Activated naive CD4-positive, alpha-beta T cell treated with Interleukin-2 at 50 U/mL for 16 hours (primary cell): ENCODE measurements around the gene POLR3G.

Experiments used
- DNase-seq: peaks from one replicate; pipeline ENCODE4 v3.0.0-alpha.2; 2020

POLR3G gene

DNA sequence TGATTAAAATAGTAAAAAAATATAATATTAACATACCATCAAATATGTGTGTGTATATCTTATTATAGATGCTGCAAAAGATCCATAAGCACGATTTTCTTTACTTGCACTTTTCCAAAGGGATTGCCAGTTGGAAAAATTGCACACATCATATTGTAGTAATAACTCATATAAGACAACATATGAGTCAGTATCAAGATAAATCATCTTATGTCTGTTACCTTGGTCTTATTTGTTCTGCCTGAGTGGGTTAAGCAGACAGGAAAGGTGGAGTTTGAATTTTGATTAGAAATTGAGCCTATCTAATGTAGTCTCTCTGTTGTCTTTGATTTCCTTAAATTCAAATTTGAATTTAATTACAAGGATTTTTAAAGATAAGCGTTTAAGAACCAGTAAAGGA, 30.1 kb downstream of the POLR3G start:
- DNase-seq = no peak

DNA sequence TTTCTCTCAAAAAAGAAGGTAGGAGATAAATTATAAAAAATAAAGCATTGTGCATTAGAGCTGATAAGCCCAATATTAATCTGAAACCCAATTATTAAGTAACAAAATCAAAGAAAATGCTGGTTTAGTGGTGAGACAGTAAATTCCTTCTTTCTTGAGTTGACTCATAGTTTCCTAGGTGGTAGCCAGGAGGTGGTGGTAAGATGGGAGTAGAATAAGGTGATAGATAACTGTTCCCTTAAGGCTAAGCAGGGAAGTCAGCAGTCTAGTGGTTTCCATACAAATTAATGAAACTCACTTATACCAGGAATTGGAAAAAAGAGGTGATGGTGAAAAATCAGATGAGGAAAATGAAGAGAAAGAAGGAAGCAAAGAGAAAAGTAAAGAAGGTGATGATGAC, 31.6 kb downstream of the POLR3G start:
- no peak for DNase-seq

GRCh38 chr5:90510438-90510837, 35.8 kb downstream of the POLR3G start:
- no peak for DNase-seq

- no peak for DNase-seq
These were observed 39.9 kb downstream of the POLR3G start for GRCh38 chr5:90514520-90514919.

DNA sequence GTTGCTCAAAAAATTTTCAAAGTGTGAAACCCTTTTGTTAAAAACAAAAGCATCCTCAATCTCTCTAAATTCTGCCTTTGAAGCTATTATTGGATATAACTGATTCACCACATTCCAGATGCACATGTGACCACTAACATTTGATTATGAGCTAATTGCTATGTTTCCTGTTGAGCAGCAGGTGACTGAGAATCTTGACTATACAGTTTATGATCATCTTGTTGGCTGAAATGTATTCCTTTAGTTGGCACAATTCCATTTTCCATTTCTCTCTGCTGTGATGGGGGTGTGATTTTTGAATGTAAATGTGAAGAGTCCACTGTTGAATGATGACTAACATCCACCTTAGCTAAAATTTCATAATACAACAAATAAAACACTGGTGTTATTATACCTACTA, 44.0 kb downstream of the POLR3G start:
- no peak for DNase-seq

DNA sequence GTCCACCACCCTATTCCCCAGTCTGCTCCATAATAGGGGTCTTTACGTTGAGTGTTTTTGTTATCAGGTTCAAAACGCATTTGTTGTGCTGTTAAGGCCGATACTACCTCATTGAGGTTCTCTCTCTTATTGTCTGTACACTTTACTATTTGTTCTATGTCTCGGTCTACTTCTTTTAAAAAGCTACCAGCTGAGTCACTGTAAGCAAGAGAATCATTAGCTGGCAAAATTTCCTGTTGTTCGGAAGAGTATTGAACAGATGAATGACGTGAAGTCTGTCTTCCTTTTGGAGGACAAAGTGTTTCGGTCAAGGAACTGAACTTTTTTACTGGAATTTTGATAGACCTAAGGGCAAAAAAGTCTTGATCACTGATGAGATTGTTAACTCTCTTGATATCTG, 44.4 kb downstream of the POLR3G start:
- no peak for DNase-seq

- no peak for DNase-seq
These were observed 54.0 kb downstream of the POLR3G start for GRCh38 chr5:90528601-90529193.

GRCh38 chr5:90529194-90529938, 54.7 kb downstream of the POLR3G start, which contains the start of gene LYSMD3:
Gene LYSMD3 (minus strand): TSS chr5:90529584. CDS start chr5:90525289, 4,295 bp downstream.
- DNase-seq = peak; percentile 95

- peak; percentile 61 for DNase-seq
These were observed 55.4 kb downstream of the POLR3G start for GRCh38 chr5:90529939-90530677.

DNA sequence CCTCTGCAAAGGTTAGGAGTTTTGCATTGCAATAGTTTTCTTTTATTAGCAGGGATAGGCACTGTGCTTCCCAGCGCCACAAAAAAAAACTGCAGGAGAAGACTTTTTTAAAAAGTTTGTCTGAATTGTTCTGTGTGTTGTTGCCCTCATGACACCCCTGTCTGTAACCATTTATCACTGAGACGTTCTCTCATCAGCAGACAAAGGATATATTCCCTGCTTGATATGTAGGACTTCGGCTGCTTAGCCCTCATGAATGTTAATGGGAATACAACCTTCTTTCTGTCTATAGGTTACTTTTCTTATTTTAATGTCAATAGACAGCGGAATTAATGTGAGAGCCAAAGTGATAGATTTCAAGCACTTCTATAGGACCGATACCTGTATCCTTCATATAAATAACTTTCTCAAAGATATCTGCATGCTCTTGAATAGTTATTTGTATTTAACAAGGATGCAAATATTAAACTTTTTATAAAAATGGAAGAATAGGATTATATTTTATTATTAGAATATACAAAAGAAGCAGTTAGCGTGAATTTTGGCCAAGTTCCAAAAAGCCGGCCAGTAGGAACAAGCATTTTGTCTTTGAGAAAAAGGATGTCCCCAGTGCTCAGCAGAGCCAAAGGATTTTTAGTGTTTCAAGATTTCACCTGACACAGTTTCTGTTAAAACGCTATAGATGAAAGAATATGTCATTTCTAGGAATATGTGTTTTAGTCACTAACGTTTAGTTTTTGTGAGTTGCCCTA, 56.2 kb downstream of the POLR3G start:
- no peak for DNase-seq

DNA sequence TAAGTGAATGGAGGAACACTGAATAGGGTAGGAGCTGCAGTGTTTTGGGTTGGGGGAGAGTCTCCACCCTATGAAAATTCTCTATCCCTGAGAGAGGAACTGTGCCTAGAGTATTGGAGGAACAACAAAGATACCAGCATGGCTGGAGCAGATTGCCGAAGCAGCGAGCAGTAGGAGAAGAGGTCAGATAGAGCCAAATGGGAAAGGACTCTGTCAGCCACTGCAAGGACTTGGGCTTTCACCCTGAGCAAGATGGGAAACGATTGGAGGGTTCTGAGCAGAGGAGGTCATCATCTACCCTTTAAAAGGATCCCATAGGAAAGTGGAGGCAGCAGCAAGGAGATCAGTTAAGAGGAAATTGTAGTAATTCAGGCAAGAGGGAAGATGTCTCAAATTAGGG, 59.1 kb downstream of the POLR3G start:
- DNase-seq = no peak

DNA sequence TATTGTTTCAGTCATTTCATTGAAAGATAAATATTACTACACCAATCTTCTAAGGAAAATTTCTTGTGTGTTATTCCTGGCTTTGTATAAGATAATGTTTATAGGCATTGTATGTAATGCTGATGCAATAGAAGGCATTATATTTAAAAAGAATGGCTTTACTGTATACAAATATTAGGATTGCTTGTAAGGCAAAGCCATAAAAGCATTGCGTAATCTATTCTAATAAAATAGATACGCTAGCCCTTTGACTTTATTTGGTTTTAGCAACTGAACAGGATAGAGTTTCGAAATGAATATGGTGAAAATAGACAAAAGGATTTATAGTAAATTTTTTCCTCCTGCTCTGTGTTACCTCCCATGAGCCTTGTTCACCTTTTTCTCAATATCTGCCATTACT, 60.3 kb downstream of the POLR3G start:
- DNase-seq = no peak

DNA sequence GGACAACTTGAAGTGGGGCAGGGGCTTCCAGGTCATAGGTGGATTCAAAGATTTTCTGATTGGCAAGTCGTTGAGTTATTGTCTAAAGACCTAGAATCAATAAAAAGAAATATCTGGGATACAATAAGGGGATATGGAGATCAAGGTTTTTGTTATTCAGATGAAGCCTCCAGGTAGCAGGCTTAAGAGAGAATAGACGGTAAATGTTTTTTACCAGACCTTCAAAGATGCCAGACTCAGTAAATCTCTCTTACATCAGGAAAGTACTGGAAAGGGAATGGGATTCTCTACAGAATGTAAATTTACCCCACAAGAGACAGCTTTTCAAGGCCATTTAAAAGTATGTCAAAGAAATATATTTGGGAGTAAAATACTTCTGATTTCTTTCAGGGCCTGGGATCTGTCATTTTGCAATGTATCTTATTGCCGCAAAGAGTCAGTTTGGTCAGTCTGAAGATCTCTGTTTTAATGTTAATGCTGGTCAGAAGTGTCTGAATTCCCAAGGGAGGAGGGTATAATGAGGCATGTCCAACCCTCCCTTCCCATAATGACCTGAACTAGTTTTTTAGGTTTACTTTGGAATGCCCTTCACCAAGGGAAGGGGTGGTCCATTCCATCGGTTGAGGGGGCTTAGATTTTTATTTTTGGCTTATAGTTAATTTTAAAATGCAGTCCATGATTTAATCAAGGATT, 68.3 kb downstream of the POLR3G start:
- no peak for DNase-seq

DNA sequence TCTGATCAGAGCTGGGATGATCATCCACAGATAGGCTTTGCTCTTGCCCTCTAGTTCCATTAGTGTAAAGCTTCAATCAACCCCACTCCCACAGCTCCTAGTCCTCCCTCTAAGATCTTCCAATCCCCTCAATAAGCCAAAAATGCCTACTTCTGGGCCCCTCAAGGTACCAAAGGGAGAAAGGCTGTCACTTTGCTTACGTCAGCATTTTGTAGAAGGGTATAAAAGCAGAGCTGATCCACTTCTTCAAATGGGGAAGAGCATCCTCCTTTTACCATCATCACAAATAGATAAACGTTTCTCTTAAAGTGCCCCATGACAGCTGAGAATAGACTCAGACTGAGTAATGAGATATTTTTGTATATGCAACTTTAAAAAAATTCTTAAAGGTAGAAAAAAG, 70.8 kb downstream of the POLR3G start:
- DNase-seq = no peak

DNA sequence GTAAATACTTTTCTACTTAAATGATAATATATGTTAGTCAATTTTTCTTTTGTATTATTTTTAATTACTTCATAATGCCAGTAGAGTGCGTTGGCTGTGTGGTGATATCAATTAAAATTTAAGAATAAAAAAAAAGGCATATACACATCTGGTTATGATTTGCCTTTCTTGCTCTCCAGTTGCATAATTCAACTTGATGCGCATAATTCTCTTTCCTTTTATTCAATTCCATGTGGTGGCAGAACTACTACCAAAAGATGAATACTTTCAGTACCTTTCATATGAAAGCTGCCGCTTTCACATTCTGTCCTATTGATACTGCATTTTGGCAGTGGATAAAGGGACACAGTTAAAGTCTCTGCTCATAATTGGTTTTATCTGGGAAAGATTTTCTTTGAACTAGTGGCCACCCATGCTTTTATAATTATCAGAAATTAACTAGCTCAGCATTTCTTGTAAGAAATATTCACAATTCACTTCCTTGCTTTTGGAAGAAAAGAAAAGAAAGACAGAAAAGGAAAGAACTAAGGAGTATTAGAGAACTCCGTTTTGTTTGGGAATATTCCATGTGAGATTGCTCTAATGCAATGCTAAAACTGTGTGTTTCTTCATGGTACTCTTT, 71.7 kb downstream of the POLR3G start:
- DNase-seq = no peak

- DNase-seq = no peak
These were observed 72.4 kb downstream of the POLR3G start for GRCh38 chr5:90547072-90547536.

DNA sequence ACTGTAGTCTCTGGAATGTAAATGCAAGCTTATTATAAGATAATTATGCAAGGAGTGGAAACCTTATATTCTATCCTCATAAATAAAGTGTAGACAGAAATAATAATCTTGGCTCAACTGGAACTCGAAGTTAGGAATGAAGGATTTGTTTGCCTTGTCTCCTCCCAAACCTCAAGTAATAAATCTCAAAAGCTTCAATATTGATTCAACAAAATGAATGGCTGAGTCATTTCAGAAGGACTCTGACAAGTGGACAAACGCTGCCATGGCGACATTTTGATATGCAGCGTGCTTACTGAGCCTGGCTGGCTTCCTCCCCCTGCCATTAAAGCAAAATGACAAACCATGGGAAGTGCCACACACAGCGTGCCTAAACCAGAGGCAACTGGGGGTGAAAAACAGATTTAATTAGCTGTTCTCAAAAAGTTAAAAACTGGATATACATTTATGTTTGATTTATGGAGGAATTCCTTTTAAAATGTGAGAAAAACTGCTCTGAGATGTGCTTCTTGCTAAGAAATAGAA, 73.5 kb downstream of the POLR3G start:
- no peak for DNase-seq

DNA sequence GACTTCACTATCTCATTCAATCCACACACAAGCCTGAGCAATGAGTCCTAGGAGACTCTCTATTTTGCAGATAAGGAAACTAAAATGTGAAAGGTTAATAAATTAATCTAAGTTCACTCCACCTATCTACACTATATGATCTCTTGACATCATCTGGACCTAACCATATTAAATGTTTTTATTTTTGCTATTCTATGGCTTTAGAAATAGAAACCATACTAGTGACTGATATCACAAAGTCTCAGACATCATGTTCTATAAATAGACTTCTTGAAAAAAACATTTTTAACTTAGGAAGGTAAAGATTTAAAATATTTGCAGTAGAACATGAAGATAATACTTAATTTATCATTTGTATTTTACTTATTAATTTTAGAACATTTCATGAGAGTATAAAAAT, 74.6 kb downstream of the POLR3G start:
- no peak for DNase-seq

- DNase-seq = no peak
These were observed 75.1 kb downstream of the POLR3G start for GRCh38 chr5:90549729-90550275.

DNA sequence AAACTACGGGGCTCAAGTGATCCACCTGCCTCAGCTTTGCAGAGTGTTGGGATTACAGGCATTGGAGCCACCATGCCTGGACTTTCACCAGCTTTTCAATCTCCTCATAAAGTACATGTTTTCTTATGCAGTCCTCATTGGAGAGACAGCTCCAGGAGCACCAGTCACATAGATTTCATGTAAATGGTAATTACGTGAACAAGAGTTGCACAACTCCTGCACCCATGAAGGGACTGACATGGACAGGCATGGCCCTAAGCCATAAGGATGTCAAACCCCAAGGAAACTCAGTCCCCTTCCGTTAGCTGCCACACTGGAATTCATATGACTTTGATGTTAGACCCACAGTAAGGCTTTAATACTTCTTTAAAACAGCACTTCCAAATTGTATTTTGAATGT, 76.3 kb downstream of the POLR3G start:
- no peak for DNase-seq

DNA sequence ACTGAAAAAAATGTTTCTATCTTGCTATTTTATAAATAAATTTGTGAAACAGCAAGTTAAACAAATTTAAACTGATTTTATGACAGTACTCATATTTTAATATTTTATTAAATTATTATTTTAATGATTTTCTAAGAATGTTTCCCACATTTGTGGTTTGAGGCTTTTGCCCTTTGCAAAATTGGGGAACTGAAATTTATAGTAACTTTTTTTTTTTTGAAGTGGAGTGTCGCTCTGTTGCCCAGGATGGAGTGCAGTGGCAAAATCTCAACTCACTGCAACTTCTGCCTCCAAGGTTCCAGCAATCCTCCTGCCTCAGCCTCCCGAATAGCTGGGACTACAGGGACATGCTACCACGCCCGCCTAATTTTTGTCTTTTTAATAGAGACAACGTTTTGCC, 76.7 kb downstream of the POLR3G start:
- no peak for DNase-seq

GRCh38 chr5:90553711-90554110, 79.0 kb downstream of the POLR3G start:
- DNase-seq = no peak
